GM12875 (cell line): ENCODE measurements around the gene CFAP43.

Source experiments
- H3K4me3 ChIP-seq: one replicate; pipeline ENCODE4 v1.5.1; 2011; ENCODE audit warnings: low read depth, low read length, control low read depth
- TF ChIP-seq, protein P1 (sequence below): IDR thresholded peaks from 2 replicates; pipeline ENCODE4 v1.5.1; 2011; ENCODE audit warnings: low read depth, mild to moderate bottlenecking, control low read depth, inconsistent platforms, low read length, moderate library complexity, borderline replicate concordance; ENCODE audit not compliant: insufficient read depth

The CFAP43 gene

DNA sequence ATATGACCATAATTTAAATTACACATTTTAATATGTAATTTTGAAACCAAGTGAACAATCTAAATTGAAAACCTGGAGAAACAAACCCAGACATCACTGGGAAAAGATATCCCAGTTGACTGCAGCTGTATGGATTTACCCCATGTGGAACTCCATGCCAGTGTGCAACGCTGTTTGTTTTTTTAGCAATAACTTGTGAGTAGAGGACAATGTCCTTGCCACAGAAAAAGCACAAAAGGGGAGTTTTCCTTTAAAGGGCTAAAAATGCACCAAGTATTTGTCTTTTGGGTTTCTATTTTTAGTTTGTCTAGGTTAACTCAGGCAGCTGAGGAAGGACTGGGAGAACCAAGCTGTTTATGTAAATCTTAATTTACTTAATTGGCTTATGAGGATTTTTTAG lies 131.4 kb downstream of the CFAP43 start:
- H3K4me3 ChIP-seq, result no peak overlapping the region
- TF ChIP-seq, protein P1, sequence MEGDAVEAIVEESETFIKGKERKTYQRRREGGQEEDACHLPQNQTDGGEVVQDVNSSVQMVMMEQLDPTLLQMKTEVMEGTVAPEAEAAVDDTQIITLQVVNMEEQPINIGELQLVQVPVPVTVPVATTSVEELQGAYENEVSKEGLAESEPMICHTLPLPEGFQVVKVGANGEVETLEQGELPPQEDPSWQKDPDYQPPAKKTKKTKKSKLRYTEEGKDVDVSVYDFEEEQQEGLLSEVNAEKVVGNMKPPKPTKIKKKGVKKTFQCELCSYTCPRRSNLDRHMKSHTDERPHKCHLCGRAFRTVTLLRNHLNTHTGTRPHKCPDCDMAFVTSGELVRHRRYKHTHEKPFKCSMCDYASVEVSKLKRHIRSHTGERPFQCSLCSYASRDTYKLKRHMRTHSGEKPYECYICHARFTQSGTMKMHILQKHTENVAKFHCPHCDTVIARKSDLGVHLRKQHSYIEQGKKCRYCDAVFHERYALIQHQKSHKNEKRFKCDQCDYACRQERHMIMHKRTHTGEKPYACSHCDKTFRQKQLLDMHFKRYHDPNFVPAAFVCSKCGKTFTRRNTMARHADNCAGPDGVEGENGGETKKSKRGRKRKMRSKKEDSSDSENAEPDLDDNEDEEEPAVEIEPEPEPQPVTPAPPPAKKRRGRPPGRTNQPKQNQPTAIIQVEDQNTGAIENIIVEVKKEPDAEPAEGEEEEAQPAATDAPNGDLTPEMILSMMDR, result no peak

DNA sequence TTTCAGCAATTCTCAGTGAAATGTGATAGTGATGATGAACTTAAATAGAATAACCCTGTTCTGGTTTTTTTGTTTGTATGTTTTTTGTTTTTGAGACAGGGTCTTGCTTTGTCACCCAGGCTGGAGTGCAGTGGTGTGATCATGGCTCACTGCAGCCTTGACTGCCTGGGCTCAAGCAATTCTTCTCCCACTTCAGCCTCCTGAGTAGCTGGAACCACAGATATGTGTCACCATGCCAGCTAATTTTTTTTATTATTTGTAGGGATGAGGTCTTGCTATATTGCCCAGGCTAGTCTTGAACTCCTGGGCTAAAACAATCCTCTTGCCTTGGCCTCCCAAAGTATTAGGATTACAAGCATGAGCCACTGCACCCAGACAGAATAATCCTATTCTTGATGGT lies 132.2 kb downstream of the CFAP43 start:
- TF ChIP-seq, protein P1, result no peak

DNA sequence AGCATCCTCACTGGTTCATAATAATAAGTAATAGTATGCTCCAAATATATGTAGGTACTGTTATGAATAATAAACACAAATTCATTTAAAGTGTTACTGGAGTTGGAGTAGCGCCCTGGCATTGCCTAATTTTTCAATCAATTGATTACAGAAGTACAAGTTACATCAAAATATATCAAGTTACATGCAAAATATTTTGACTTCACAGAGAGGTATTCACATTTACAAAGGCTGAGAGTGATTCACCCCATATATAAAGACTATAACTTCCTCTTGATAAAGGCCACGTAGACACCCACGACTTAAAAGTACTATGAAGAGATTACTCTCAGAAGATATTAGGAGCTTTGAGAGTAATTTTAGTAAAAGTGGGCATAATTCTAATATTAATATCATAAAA lies 132.9 kb downstream of the CFAP43 start:
- TF ChIP-seq, protein P1, result no peak
- no peak overlapping the region for H3K4me3 ChIP-seq

More for the DNA sequence above, 132.2 kb downstream of the CFAP43 start:
- no peak overlapping the region for H3K4me3 ChIP-seq

DNA sequence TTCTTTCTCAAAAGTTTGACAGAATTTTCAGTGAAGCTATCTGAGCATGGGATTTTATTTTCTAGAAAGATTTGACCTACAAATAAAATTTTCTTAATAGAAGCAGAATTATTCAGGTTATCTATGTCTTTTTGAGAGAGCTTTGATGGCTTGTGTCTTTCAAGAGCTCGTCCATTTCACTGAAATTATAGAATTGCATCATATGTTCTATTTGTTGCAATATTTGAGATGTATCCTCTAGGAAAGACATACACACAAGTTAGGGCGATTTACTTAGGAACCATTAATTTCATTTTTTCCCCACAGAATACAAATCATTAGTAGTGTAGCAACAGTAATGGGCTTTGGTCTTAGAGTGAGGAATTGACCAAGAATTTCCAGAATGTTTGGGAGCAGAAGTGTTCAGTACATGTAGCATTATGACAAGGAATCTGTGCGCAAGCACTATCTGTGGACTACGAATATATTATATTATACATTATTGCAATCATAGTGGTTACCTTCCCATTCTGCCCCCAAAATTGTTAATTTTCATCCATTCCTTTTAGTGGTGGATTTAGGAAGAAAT lies 133.7 kb downstream of the CFAP43 start:
- H3K4me3 ChIP-seq, result no peak overlapping the region
- TF ChIP-seq, protein P1, result no peak

DNA sequence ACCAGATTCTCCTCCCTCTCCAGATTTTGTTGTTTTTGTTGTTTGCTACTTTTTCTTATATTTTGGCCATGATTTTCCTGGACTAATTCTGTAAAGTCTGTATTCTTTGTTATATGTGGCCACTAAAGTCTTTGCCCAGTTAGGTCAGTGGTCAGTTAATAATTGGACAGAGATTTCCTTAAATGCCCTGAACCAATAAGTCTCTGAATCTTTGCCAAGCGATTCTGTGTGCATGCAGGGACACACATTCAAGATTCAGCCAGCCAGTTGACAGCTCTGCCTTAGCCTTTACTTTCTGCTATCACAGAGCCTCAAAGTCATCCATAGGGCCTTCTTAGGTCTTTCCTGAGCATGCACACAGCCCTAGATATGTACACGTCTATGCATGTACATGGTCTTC lies 135.5 kb downstream of the CFAP43 start:
- H3K4me3 ChIP-seq, result no peak overlapping the region
- TF ChIP-seq, protein P1, result no peak

DNA sequence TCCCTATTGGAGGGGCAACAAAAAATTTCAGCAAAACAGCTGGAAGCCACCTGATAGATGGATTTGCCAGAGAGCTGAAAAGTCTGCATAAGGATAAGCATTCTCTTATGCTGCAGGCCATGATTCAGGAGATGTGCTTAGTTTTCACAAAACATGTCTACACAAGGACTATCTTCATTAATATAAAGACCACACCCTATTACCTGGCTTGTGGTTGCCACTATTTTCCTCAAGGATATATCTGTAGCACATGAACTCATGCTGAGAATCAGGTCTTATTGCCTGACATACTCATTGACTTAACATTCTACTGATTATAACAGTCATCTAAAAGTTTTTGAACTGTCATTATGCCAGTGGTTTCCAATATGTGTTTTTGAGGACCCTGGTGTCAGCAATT lies 139.4 kb downstream of the CFAP43 start:
- no peak overlapping the region for H3K4me3 ChIP-seq
- TF ChIP-seq, protein P1, result no peak

DNA sequence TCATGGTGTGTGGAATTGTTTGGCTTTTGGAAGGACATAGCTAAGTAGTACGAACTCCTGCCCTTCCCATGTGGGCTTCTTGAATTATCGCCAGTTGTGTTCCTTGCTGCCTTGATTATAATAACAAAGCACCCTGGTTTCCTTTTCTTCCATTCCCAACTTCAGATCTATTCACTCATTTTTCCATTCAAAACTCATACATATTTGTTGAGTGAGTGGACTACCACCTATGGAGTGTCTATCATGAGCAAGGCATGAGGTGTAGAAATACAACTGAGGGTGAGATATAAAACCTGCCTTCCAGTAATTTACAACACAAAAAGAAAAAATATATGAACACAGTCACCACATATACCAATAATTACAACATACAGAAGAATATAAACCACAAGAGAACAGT lies 141.6 kb downstream of the CFAP43 start:
- TF ChIP-seq, protein P1, result no peak

More for the DNA sequence above, 141.6 kb downstream of the CFAP43 start:
- no peak overlapping the region for H3K4me3 ChIP-seq
